MCF 10A (cell line): ENCODE results near the gene CIB2. TPM values are rescaled to one million over a fixed set of nuclear protein-coding genes. Genes with fewer than 3 reads are reported as not detected.

Source experiments
- BruUV-seq: library from RNA; stranded (reverse); fragments of 400-500 nt; replicated peaks from 2 replicates; lab custom pipeline; 2021; lab: Mats Ljungman, UMichigan
- CTCF ChIA-PET: fragments of 300-600 bp; sonication (Branson Sonifier 250); formaldehyde crosslinking; extraction: SDS; loops from one replicate; lab custom pipeline; 2021; ENCODE audit warnings: antibody characterized with exemption, inconsistent platforms; lab: Yijun Ruan, JAX
- POLR2A ChIA-PET: fragments of 300-600, 350-650 bp; sonication (Branson Sonifier 250); formaldehyde crosslinking; extraction: SDS; loops from one replicate; lab custom pipeline; 2020; ENCODE audit warnings: antibody characterized with exemption, inconsistent platforms; lab: Yijun Ruan, JAX
- DNase-seq: peaks from one replicate; pipeline ENCODE4 v3.0.0-alpha.2; 2018; ENCODE audit not compliant: unreplicated experiment
- H3K27ac Mint-ChIP-seq: one replicate; pipeline ENCODE4 v1.8.0; 2022; ENCODE audit warnings: mild to moderate bottlenecking, low read depth, mixed read lengths; ENCODE audit not compliant: unreplicated experiment
- H3K27me3 Mint-ChIP-seq: one replicate; pipeline ENCODE4 v1.8.0; 2022; ENCODE audit warnings: mixed read lengths; ENCODE audit not compliant: insufficient read depth, unreplicated experiment
- H3K36me3 Mint-ChIP-seq: one replicate; pipeline ENCODE4 v1.8.0; 2022; ENCODE audit warnings: mild to moderate bottlenecking, moderate library complexity, mixed read lengths; ENCODE audit not compliant: insufficient read depth, unreplicated experiment
- H3K4me1 Mint-ChIP-seq: one replicate; pipeline ENCODE4 v1.8.0; 2022; ENCODE audit warnings: mixed read lengths; ENCODE audit not compliant: insufficient read depth, unreplicated experiment
- H3K4me3 Mint-ChIP-seq: one replicate; pipeline ENCODE4 v1.8.0; 2022; ENCODE audit warnings: mild to moderate bottlenecking, moderate library complexity, mixed read lengths; ENCODE audit not compliant: unreplicated experiment
- H3K9me3 Mint-ChIP-seq: one replicate; pipeline ENCODE4 v1.8.0; 2022; ENCODE audit warnings: mixed read lengths; ENCODE audit not compliant: unreplicated experiment
- CTCF ChIP-seq: fragments of 200-600 bp; IDR thresholded peaks from one replicate; pipeline ENCODE4 v1.8.0; 2022; ENCODE audit warnings: antibody characterized with exemption, mild to moderate bottlenecking; ENCODE audit not compliant: unreplicated experiment
- intact Hi-C: fragments of 100-400 bp; cut with micrococcal nuclease; formaldehyde crosslinking; loops from 2 replicates; pipeline ENCODE4 v1.14.1; 2022
- total RNA-seq: library from RNA; stranded (reverse); gene quantifications from 2 replicates; pipeline ENCODE4 v1.2.3, GENCODE V29; 2022

The CIB2 gene
- total RNA-seq, 1 experiment from 2014 or later, result 0.30 TPM

DNA sequence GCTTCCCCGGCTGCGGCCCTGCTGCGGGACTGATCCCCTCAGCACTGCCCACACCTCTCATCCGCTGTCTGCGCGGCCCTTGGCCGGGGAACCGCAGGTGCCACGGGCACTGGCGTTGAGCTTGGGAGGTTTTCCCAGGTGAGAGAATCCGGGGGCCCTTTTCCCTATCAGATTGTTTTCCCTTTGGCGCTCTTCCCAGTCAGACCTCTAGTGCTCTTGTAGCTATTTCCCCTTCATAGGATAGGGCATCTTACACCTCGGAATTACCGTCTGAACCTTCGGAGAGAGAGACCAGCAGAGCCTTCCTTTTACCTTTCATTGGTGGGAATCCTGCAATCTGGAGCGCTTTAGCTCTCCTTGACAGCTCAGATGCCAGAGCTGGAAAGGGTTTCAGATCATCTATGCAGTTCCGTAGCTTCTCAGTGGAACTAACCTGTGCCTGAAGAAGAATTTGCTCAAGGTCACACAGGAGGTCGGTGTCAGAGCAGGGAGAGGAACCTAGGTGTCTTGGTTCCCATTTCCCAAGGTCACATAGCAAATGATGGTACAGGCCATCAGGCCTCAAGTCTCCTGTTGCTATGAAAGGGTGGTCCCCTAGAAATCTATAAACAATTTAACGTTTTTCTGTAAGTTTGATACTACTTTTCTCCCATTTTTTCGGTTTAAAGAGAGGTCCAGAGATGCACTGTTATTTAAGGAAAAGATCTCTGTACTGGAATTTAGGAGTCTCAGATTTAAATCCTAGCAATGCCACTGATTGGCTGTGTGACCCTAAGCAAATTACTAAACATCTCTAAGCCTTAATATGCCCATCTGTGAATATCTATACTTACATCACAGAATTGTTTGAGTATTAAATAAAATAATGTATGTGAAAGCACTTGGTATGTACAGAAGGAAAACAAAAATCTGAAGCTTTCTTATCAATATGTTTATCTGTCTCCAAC lies 18.8 kb upstream of the CIB2 start:
- ChIA-PET POLR2A (interaction anchor here (0.6 to 3.2 kb wide), 21 partner anchors 9 to 724 kb away, joined by 3 to 22 read pairs (median 4); partner anchors contain the start of genes IREB2 and SKIC8), CTCF (interaction anchor here (0.5 to 2.2 kb wide), 7 partner anchors 11 to 415 kb away, joined by 3 to 10 read pairs (median 4); partner anchors contain the start of genes CHRNA5 and CIB2)
- peaks cover 36% of the 10 kb centered on the region for H3K4me1 Mint-ChIP-seq
- peak overlapping the region; percentile 92 for H3K4me3 Mint-ChIP-seq
- TF ChIP-seq CTCF, result no peak
- no peaks in the 10 kb centered on the region for H3K9me3 Mint-ChIP-seq
- H3K36me3 Mint-ChIP-seq, result peaks cover 14% of the 10 kb centered on the region
- H3K27me3 Mint-ChIP-seq, result no peaks in the 10 kb centered on the region
- peak; percentile 47 for DNase-seq
- peak overlapping the region; percentile 90 for H3K27ac Mint-ChIP-seq
- intact Hi-C loops, result loop anchor here (2.0 kb wide), 1 partner anchor 17 kb away; no protein-coding TSS in a partner anchor
- no TSS peak for BruUV-seq

DNA sequence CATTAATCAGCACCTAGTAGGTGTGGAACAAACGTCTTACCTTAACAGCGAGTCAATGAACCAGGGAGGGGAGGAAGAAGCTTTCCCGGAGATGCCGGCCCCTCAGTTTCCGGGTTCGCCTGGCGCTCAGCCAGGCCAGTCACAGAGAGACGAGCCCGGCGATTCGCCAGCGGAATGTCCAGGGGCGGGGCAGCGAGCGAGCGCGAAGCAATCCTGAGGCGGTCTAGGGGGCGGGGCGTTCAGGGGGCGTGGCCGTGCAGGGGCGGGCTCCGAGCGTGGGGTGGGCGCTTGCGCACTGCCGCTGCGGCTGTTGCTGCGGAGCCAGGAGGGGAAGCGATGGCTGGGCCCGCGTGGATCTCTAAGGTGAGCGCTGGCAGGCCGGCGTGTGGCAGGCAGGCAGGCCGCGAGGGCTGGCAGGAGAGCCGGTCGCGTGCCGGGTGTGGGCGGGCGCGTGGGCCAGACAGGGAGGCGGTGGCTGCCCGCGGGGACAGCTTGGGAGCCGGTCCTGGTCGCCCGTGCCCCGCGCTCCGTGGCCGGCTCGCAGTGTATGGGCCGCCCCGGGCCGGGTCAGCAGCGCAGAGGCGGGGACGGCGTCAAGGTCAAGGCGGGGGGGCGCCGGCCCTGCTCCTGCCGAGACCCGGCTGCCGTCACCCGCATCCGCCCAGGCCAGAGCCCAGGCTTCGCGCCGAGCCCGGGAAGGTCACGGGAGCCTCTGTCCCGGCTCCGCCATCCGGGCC lies 18.0 kb upstream of the CIB2 start, which contains the start of gene IDH3A:
IDH3A (plus strand) TSS at position 295 of the 737 bp plus-strand sequence; CDS start at position 337, 42 bp downstream.
- ChIA-PET CTCF (interaction anchor here (0.5 to 2.2 kb wide), 12 partner anchors 10 to 416 kb away, joined by 3 to 10 read pairs (median 4); partner anchors contain the start of genes CHRNA5 and CIB2), POLR2A (interaction anchor here (0.5 to 3.4 kb wide), 27 partner anchors 8 to 725 kb away, joined by 3 to 28 read pairs (median 4); partner anchors contain the start of genes IREB2 and SKIC8)
- H3K27ac Mint-ChIP-seq, result peak within 1 kb of the TSS; percentile 90
- peaks cover 14% of the 10 kb centered on the region for H3K36me3 Mint-ChIP-seq
- peaks cover 35% of the 10 kb centered on the region for H3K4me1 Mint-ChIP-seq
- peak; percentile 97 for DNase-seq
- TSS peak; percentile 45 for BruUV-seq
- peak within 1 kb of the TSS; percentile 92 for H3K4me3 Mint-ChIP-seq
- intact Hi-C loops, result loop anchor here (2.0 kb wide), 1 partner anchor 16 kb away; no protein-coding TSS in a partner anchor
- no peaks in the 10 kb centered on the region for H3K27me3 Mint-ChIP-seq
- TF ChIP-seq CTCF, result no peak
- no peaks in the 10 kb centered on the region for H3K9me3 Mint-ChIP-seq

DNA sequence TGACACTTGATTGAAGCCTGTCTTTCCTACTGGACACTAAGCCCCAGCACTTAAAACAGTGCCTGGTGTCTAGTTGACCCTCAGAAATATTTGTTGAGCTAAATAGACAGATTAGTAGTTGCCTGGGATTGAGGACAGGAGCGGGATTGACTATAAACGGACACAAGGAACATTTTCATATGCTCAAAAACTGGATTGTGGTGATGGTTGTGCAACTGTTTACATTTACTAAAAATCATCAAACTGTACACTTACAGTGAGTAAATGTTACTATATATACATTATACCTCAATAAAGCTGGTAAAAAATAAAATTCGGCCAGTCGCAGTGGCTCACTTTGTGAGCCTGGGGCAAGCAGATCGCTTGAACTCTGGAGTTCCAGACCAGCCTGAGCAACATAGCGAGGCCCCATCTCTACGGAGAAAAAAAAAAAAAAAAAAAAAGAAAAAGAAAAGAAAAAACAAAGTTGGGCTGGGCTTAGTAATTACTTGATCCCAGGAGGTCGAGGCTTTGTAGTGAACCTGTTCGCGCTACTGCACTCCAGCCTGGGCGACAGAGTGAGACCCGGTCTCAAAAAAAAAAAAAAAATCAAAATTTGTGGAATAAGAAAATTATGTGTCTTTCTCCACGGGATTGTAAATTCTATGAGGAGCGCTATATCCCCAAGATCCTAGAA lies 17.3 kb upstream of the CIB2 start:
- Mint-ChIP-seq H3K36me3 (peaks cover 14% of the 10 kb centered on the region), H3K9me3 (no peaks in the 10 kb centered on the region), H3K4me3 (peak overlapping the region; percentile 92), H3K27ac (peak overlapping the region; percentile 90), H3K27me3 (no peaks in the 10 kb centered on the region), H3K4me1 (peaks cover 35% of the 10 kb centered on the region)
- no peak for DNase-seq
- BruUV-seq, result TSS peak; percentile 89
- intact Hi-C loops, result loop anchor here (2.0 kb wide), 1 partner anchor 16 kb away; no protein-coding TSS in a partner anchor
- ChIA-PET CTCF (interaction anchor here (0.5 to 2.2 kb wide), 11 partner anchors 10 to 182 kb away, joined by 3 to 10 read pairs (median 4); partner anchors contain the start of gene CIB2), POLR2A (interaction anchor here (0.6 to 3.4 kb wide), 17 partner anchors 7 to 313 kb away, joined by 3 to 28 read pairs (median 4); no protein-coding TSS in a partner anchor)
- no peak for TF ChIP-seq CTCF
